Dendritic cell treated with granulocyte-macrophage colony-stimulating factor and Interleukin-4, amounts not matched to agents 40 ng/mL and 50 ng/mL, for 4 days (primary cell): ENCODE results near the gene TREML2.
"Not testable (repeated sequence)": the region's sequence is repeated elsewhere in the genome, so short reads cannot be mapped to it uniquely, and the experiment has no call there.

Source experiments
- H3K27ac Mint-ChIP-seq: one replicate; pipeline ENCODE4 v1.8.0; 2022; ENCODE audit warnings: mild to moderate bottlenecking, mixed read lengths
- H3K27me3 Mint-ChIP-seq: one replicate; pipeline ENCODE4 v1.8.0; 2022; ENCODE audit warnings: mild to moderate bottlenecking, mixed read lengths
- H3K36me3 Mint-ChIP-seq: one replicate; pipeline ENCODE4 v1.8.0; 2022; ENCODE audit warnings: low read depth, mixed read lengths
- H3K4me1 Mint-ChIP-seq: one replicate; pipeline ENCODE4 v1.8.0; 2022; ENCODE audit warnings: low read depth, mixed read lengths
- H3K4me3 Mint-ChIP-seq: one replicate; pipeline ENCODE4 v1.8.0; 2022; ENCODE audit warnings: mild to moderate bottlenecking, moderate library complexity, mixed read lengths
- H3K9me3 Mint-ChIP-seq: one replicate; pipeline ENCODE4 v1.8.0; 2022; ENCODE audit warnings: mixed read lengths
- intact Hi-C: fragments of 100-400 bp; cut with micrococcal nuclease; formaldehyde crosslinking; loops from one replicate; pipeline ENCODE4 v1.15.0; 2022

Gene TREML2

DNA sequence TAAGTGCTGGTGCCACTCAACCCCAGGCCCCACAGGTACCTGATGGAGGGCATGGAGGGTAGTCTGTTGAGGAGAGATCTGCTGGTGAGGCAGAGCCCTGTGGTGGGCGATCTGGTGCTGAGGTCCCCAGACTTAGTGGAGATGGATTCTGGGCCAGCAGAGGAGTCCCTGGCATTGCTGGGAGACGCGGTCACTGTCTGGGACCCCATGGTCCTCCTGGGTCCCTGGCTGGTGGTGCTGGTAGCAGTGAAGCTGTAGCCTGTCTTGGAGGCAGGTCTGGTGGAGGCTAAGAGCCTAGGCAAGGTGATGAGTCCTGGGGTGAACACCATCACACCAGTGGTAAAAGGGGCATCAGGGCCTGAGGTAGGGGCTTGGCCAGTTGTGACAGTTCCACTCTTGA lies 6.6 kb downstream of the TREML2 start:
- Mint-ChIP-seq H3K4me1 (peaks cover 37% of the 10 kb centered on the region), H3K36me3 (peaks cover 58% of the 10 kb centered on the region), H3K27me3 (peaks cover 5% of the 10 kb centered on the region)

DNA sequence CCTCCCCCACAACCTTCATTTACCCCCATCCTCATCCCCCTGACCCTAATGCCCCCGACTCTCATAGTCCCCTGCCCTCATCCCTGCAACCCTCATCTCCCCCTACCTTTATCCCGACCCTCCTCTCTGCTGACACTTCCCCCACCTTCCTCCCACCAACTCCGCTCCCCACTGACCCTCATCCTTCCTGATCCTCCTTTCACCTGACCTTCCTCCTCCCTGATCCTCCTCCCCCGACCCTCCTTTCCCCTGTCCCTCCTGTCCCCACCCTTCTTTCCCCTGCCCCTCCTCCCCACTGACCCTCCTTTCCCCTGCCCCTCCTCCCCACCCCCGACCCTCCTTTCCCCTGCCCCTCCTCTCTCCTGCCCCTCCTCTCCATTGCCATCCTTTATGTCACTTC lies 7.1 kb downstream of the TREML2 start:
- Mint-ChIP-seq H3K27me3 (peaks cover 5% of the 10 kb centered on the region), H3K36me3 (peaks cover 58% of the 10 kb centered on the region), H3K4me3 (no peak overlapping the region), H3K4me1 (peaks cover 33% of the 10 kb centered on the region), H3K27ac (no peak overlapping the region), H3K9me3 (peaks cover 16% of the 10 kb centered on the region)
- intact Hi-C loops: no loop called here

More for the DNA sequence above, 6.6 kb downstream of the TREML2 start:
- intact Hi-C loops: no loop called here
- Mint-ChIP-seq H3K9me3 (peaks cover 13% of the 10 kb centered on the region), H3K27ac (no peak overlapping the region), H3K4me3 (no peak overlapping the region)

DNA sequence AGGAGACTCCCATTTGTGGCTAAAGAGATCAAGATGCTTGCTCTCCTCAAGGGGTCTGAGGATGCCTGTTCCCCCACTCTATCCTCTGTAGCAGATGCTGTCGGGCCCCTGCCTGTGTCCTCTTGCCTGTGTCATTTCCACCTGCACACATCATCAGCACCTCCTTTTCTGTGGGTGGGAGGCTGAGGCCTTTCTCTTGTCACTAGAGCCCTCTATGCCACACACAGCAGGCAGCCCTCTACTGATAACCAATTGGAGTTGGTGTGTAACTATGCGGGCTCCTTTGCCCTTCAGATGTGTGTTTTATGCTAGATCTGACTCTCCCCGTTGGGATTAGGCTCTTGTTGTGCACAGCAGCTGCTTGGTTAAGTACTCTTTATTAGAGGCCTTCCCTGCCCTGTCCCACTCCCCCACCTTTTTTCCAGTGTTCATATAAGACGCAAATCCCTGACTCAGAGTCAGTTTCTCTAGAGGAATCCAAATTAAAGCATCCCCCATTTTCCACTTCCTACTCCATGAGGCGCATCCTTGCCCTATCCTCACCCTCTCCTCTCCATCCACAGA lies 7.7 kb downstream of the TREML2 start:
- Mint-ChIP-seq H3K4me1 (peaks cover 33% of the 10 kb centered on the region), H3K9me3 (peaks cover 16% of the 10 kb centered on the region), H3K36me3 (peaks cover 58% of the 10 kb centered on the region), H3K27ac (no peak overlapping the region), H3K27me3 (peaks cover 5% of the 10 kb centered on the region), H3K4me3 (no peak overlapping the region)
- intact Hi-C loops: no loop called here

DNA sequence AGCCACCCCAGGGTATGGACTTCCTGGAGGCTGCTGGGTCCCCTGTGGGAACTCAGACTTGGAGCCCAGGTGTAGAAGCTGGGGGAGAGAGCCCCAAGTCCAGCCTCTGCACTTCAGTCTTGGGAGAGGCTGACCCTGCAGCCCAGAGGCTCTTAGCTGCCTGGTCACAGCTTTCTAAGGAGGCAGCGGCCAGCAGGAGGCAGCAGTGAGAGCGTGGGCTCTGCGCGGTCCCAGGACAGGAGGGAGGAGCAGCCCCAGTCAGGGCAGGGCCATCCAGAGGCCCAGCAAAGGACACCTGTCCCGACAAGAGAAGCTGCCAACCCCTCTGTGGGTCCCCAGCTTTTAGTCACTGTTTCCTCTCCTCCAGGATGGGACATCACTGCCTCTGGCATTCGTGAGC lies 9.4 kb downstream of the TREML2 start:
- Mint-ChIP-seq H3K4me1 (peaks cover 32% of the 10 kb centered on the region), H3K27ac (peak overlapping the region; percentile 47), H3K27me3 (peaks cover 3% of the 10 kb centered on the region), H3K36me3 (peaks cover 42% of the 10 kb centered on the region), H3K9me3 (peaks cover 16% of the 10 kb centered on the region), H3K4me3 (no peak overlapping the region)
- intact Hi-C loops: no loop called here

DNA sequence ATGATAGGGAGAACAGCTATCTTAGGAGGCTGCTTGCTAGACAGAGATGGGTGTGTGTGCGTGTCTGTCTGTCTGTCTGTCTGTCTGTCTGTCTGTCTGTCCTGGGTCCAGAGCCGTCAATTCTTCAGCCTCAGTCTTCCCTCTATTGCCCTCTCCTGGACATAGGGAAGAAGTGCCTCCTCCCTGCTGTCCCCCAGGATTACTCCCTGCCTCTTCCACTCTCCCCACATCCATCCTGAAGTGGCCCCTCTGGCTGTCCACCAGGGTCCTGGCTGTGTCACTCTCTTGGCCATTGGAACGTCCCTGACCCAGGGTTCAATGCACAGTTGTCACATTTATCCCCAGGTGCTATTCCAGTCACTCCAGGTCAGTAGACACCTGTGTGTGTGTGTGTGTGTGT lies 10.2 kb downstream of the TREML2 start:
- Mint-ChIP-seq H3K27ac (peak overlapping the region; percentile 47), H3K4me3 (no peak overlapping the region), H3K9me3 (peaks cover 16% of the 10 kb centered on the region), H3K4me1 (peaks cover 39% of the 10 kb centered on the region), H3K36me3 (peaks cover 42% of the 10 kb centered on the region), H3K27me3 (peaks cover 3% of the 10 kb centered on the region)
- intact Hi-C loops: no loop called here

GRCh38 chr6:41189967-41190366 lies 11.0 kb downstream of the TREML2 start:
- H3K36me3 Mint-ChIP-seq: peaks cover 39% of the 10 kb centered on the region
- H3K27me3 Mint-ChIP-seq: peaks cover 3% of the 10 kb centered on the region
- peaks cover 48% of the 10 kb centered on the region for H3K4me1 Mint-ChIP-seq
- H3K4me3 Mint-ChIP-seq: no peak overlapping the region
- H3K9me3 Mint-ChIP-seq: peaks cover 16% of the 10 kb centered on the region
- no peak overlapping the region for H3K27ac Mint-ChIP-seq
- intact Hi-C loops: no loop called here

DNA sequence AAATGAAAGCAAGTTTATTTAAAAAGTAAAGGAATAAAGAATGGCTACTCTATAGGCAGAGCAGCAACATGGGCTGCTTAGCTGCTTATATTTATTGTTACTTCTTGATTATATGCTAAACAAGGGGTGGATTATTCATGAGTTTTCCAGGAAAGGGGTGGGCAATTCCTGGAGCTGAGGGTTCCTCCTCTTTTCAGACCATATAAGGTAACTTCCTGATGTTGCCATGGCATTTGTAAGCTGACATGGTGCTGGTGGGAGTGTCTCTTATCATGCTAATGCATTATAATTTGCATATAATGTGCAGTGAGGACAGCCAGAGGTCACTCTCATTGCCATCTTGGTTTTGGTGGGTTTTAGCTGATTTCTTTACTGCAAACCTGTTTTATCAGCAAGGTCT lies 11.9 kb downstream of the TREML2 start:
- H3K4me3 Mint-ChIP-seq, intact Hi-C loops, H3K27ac Mint-ChIP-seq, H3K27me3 Mint-ChIP-seq: not testable (repeated sequence)
- Mint-ChIP-seq H3K9me3 (peaks cover 16% of the 10 kb centered on the region), H3K36me3 (peaks cover 30% of the 10 kb centered on the region), H3K4me1 (peaks cover 51% of the 10 kb centered on the region)

GRCh38 chr6:41187924-41188886 lies 12.7 kb downstream of the TREML2 start:
- H3K9me3 Mint-ChIP-seq: peaks cover 16% of the 10 kb centered on the region
- H3K4me3 Mint-ChIP-seq: no peak overlapping the region
- no peaks in the 10 kb centered on the region for H3K27me3 Mint-ChIP-seq
- H3K27ac Mint-ChIP-seq: peak overlapping the region; percentile 40
- H3K4me1 Mint-ChIP-seq: peaks cover 56% of the 10 kb centered on the region
- intact Hi-C loops: no loop called here
- H3K36me3 Mint-ChIP-seq: peaks cover 21% of the 10 kb centered on the region

- H3K4me1 Mint-ChIP-seq: peaks cover 66% of the 10 kb centered on the region
- H3K27ac Mint-ChIP-seq: peak overlapping the region; percentile 73
- H3K4me3 Mint-ChIP-seq: no peak overlapping the region
- intact Hi-C loops: no loop called here
- peaks cover 6% of the 10 kb centered on the region for H3K36me3 Mint-ChIP-seq
- H3K27me3 Mint-ChIP-seq: no peaks in the 10 kb centered on the region
- H3K9me3 Mint-ChIP-seq: peaks cover 16% of the 10 kb centered on the region
Observed at GRCh38 chr6:41186031-41186562, 14.9 kb downstream of the TREML2 start.

- intact Hi-C loops: no loop called here
- no peak overlapping the region for H3K4me3 Mint-ChIP-seq
- H3K4me1 Mint-ChIP-seq: peaks cover 69% of the 10 kb centered on the region
- H3K27ac Mint-ChIP-seq: peak overlapping the region; percentile 73
- peaks cover 7% of the 10 kb centered on the region for H3K9me3 Mint-ChIP-seq
- no peaks in the 10 kb centered on the region for H3K27me3 Mint-ChIP-seq
- H3K36me3 Mint-ChIP-seq: no peaks in the 10 kb centered on the region
Observed at GRCh38 chr6:41184761-41185160, 16.2 kb downstream of the TREML2 start.

DNA sequence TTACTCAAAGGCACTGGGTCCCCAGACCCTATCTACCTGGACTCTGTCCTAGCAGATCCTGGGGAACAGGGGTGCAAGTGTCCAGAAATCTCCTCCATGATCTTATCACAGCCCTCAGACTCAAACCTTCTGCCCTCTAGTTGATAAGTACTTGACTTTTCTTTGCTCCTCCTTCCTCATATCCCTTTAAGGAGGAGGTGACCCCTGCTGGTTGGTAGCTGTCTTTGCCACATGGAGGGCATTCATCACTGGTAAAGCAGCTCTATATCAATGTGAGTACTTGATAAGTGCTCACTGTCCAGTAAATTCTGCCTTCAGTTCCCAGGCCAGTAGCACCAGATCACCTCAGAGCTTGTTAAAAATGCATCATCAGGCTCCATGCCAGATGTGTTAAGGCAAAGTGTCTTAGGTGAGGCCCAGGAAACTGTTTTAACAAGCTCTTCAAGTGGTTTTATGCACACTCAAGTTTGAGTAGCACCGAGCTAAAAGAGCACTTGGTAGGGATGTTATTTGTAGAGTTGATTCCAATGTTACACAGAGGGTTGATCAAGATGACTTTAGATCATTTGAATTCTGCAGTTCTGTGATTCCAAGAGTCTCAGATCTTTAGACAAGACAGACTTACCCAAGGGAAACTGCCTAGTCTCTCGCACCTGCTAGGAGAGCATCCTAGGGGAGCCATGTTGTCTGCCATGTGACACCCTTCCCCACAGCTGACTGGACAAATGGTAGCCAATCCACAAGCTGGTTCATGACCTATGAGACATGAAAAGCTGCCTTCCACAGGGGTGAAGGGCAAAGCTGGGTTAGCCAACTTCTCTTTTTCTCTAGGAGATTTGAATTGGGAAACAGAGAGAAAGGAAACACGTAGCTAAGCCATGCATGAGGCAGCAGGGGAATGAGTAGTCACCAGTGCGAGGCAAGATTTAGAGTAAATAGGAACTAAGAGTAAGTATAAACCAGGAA lies 18.6 kb downstream of the TREML2 start:
- H3K27ac Mint-ChIP-seq: peak overlapping the region; percentile 92
- peaks cover 56% of the 10 kb centered on the region for H3K4me1 Mint-ChIP-seq
- H3K27me3 Mint-ChIP-seq: peaks cover under 1% of the 10 kb centered on the region
- no peak overlapping the region for H3K4me3 Mint-ChIP-seq
- no peaks in the 10 kb centered on the region for H3K36me3 Mint-ChIP-seq
- intact Hi-C loops: loop anchor here (1.0 to 2.0 kb wide), 2 partner anchors 90 to 108 kb away; no protein-coding TSS in a partner anchor
- no peaks in the 10 kb centered on the region for H3K9me3 Mint-ChIP-seq

GRCh38 chr6:41181566-41181965 lies 19.4 kb downstream of the TREML2 start:
- no peaks in the 10 kb centered on the region for H3K36me3 Mint-ChIP-seq
- peaks cover 5% of the 10 kb centered on the region for H3K27me3 Mint-ChIP-seq
- H3K9me3 Mint-ChIP-seq: no peaks in the 10 kb centered on the region
- intact Hi-C loops: no loop called here
- no peak overlapping the region for H3K4me3 Mint-ChIP-seq
- peak overlapping the region; percentile 92 for H3K27ac Mint-ChIP-seq
- peaks cover 49% of the 10 kb centered on the region for H3K4me1 Mint-ChIP-seq

GRCh38 chr6:41179163-41179562 lies 21.8 kb downstream of the TREML2 start:
- intact Hi-C loops: no loop called here
- Mint-ChIP-seq H3K36me3 (no peaks in the 10 kb centered on the region), H3K4me1 (peaks cover 30% of the 10 kb centered on the region), H3K27ac (no peak overlapping the region), H3K4me3 (no peak overlapping the region), H3K27me3 (peaks cover 9% of the 10 kb centered on the region), H3K9me3 (no peaks in the 10 kb centered on the region)
